ENCODE data around the gene DNAJC5G. TPM values are rescaled to one million over a fixed set of nuclear protein-coding genes. Genes with fewer than 3 reads are reported as not detected.

DNAJC5G gene
- total and polyA plus RNA-seq, 8 donors: 0.06 to 0.34 TPM; not detected in 6

DNA sequence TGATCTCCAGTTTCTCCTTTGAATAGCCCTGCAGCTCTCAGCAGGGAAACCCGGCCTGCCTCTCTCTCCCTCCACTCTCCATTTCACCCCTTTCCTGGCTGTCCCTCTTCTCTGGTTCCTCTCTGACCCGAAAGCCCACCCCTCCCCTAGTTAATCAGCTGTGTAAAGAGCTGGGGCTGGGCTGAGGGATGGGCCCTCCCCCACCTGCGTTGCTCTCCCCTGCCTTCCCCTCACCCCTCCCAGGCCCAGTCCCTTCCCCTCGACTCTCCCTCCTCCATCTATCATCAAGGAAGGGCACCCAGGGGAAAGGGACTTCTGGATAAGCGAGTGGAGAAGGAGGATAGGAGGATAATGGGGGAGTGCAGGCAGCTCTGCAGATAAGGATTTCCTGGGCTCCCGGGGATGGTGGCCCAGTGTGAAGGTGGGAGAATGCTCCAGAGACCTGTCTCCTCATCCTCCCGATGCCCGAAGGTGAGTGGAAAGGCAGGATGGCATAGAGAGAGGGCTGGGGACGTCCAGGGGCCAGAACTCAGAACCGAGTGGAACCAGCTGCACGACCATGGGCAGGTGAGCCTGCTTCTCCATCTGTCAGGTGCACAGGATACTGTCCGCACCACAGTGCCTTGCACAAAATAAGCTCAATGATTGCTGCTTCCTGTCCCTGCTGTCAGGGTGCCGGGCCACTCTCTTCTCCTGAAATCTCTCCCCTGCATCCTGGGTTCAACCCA is 24.4 kb upstream of the DNAJC5G start:
- H3K4me1 ChIP-seq: no peaks in the 10 kb centered on the region
- no peaks in the 10 kb centered on the region for H3K27me3 ChIP-seq
- H3K9me3 ChIP-seq: no peaks in the 10 kb centered on the region
- ATAC-seq (no peak), FAIRE-seq (no peak), DNase-seq (peak in 1 of 6 donors; percentile 18)
- H3K4me3 ChIP-seq: no peak overlapping the region
- WGBS, 2 donors: 59 to 67% methylated on average over 13 of the region's 13 CpGs
- TF ChIP-seq, protein P1, sequence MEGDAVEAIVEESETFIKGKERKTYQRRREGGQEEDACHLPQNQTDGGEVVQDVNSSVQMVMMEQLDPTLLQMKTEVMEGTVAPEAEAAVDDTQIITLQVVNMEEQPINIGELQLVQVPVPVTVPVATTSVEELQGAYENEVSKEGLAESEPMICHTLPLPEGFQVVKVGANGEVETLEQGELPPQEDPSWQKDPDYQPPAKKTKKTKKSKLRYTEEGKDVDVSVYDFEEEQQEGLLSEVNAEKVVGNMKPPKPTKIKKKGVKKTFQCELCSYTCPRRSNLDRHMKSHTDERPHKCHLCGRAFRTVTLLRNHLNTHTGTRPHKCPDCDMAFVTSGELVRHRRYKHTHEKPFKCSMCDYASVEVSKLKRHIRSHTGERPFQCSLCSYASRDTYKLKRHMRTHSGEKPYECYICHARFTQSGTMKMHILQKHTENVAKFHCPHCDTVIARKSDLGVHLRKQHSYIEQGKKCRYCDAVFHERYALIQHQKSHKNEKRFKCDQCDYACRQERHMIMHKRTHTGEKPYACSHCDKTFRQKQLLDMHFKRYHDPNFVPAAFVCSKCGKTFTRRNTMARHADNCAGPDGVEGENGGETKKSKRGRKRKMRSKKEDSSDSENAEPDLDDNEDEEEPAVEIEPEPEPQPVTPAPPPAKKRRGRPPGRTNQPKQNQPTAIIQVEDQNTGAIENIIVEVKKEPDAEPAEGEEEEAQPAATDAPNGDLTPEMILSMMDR (IDR thresholded peaks at IDR 0.05): no peak
- no peaks in the 10 kb centered on the region for H3K36me3 ChIP-seq
- intact Hi-C loops (cut with DNase I): no loop called here
- H3K27ac ChIP-seq: no peak overlapping the region

GRCh38 chr2:27251766-27252165 is 23.5 kb upstream of the DNAJC5G start:
- no peaks in the 10 kb centered on the region for H3K9me3 ChIP-seq
- TF ChIP-seq, protein P1 (IDR thresholded peaks at IDR 0.05): no peak
- H3K4me3 ChIP-seq: no peak overlapping the region
- FAIRE-seq (no peak), DNase-seq (peak in 1 of 6 donors; percentile 33), ATAC-seq (no peak)
- WGBS, 2 donors: 71 to 79% methylated on average over 13 of the region's 13 CpGs
- H3K36me3 ChIP-seq: no peaks in the 10 kb centered on the region
- intact Hi-C loops (cut with DNase I): no loop called here
- no peaks in the 10 kb centered on the region for H3K4me1 ChIP-seq
- no peak overlapping the region for H3K27ac ChIP-seq
- H3K27me3 ChIP-seq: no peaks in the 10 kb centered on the region

DNA sequence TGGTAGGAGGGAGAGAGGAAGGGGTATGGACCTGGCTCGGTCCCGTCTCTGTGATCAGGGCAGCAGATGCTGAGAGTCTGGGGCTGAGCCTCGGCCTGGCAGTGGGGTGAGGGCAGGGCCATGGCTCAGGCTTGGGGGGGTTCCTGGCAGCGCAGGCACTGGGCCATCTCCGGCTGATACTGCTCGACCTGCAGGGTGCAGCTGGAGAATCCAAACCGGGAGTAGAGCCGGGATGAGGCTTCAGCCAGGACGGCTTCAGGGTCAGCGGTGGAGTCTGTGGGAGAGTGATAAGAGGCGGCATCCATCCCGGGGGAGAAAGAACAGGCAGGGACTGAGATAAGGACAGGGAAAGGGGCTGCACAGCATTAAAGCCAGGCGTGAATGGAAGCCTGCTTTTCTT is 20.0 kb upstream of the DNAJC5G start:
- H3K36me3 ChIP-seq: no peaks in the 10 kb centered on the region
- 27 to 28% methylated on average over 13 of the region's 13 CpGs for WGBS, 2 donors
- TF ChIP-seq, protein P1 (IDR thresholded peaks at IDR 0.05): no peak
- intact Hi-C loops (cut with DNase I): no loop called here
- H3K4me3 ChIP-seq: no peak overlapping the region
- no peaks in the 10 kb centered on the region for H3K27me3 ChIP-seq
- no peaks in the 10 kb centered on the region for H3K9me3 ChIP-seq
- H3K27ac ChIP-seq: no peak overlapping the region
- no peak for DNase-seq
- no peak for ATAC-seq
- no peak for FAIRE-seq
- no peaks in the 10 kb centered on the region for H3K4me1 ChIP-seq

DNA sequence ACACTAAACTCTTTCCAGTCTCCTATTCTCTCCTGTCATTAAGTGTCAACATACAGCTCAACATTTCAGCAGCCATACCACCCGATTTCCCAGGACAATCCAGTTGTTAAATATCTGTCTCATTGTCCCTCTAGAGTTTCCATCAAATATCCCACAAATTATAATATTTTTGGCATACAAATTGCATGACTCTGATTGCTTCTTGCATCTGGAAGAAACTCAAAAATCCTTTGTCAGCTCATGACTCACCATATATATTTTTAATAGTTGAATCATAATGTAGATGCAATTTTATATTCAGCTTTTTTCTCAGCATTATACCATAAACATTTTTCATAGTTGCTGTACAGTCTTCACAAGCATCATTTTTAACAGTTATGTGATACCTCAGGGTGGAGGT is 19.6 kb upstream of the DNAJC5G start:
- Histone ChIP-seq H3K36me3 (no peaks in the 10 kb centered on the region), H3K27ac (no peak overlapping the region), H3K27me3 (no peaks in the 10 kb centered on the region), H3K4me1 (no peaks in the 10 kb centered on the region), H3K4me3 (no peak overlapping the region), H3K9me3 (no peaks in the 10 kb centered on the region)
- WGBS, 2 donors: 11 to 15% methylated on average over 1 of the region's 1 CpG
- no peak for ATAC-seq
- DNase-seq: no peak
- intact Hi-C loops (cut with DNase I): no loop called here
- no peak for FAIRE-seq
- TF ChIP-seq, protein P1 (IDR thresholded peaks at IDR 0.05): no peak

DNA sequence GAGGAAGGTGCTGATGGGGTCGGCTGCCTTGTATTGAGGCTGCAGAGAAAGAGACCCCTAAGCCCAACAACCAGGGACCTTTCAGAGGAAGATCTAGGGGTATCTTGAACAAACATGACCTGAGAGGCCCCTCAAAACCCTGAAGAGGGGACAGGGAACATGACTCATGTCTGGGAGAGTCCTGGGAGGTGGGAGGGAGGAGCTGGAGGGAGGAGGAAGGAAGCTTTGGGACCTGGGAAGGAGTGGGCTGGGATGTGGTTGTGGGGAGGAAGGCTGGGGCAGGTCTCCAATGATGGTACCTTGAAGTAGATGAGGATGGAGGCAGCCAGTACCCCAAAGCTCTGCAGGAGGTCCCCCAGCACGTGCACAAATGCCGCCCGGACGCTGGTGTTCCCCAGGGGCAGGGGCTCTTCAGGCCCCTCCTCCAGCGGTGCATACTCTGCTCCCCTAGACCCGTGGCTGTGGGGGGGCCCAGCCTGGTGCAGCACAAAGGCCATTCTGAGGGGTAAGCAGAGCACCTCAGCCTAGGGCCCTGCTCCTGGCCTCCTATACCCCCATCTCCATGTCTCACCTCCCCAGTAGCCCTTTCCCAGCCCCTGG is 18.3 kb upstream of the DNAJC5G start:
- 62% methylated on average over 7 of the region's 7 CpGs for WGBS, 2 donors
- intact Hi-C loops (cut with DNase I): no loop called here
- H3K4me3 ChIP-seq: no peak overlapping the region
- no peak for ATAC-seq
- TF ChIP-seq, protein P1 (IDR thresholded peaks at IDR 0.05): no peak
- H3K36me3 ChIP-seq: no peaks in the 10 kb centered on the region
- DNase-seq: no peak
- H3K27ac ChIP-seq: no peak overlapping the region
- H3K27me3 ChIP-seq: peaks cover 0 to 2% (median 0%) of the 10 kb centered on the region in 4 donors
- no peaks in the 10 kb centered on the region for H3K9me3 ChIP-seq
- no peak for FAIRE-seq
- H3K4me1 ChIP-seq: no peaks in the 10 kb centered on the region

Measured in pancreas (tissue), 10 donors.